HEK293 (cell line): ENCODE measurements around the gene RGS12.

Experiments
- TF ChIP-seq, protein P1 (sequence below): fragments of 450-650 bp; formaldehyde crosslinking; IDR thresholded peaks from 2 replicates; pipeline ENCODE4 v1.5.1; 2016; ENCODE audit warnings: missing biosample characterization, missing genetic modification characterization
- TF ChIP-seq, protein P2 (sequence below): fragments of 450-650 bp; formaldehyde crosslinking; IDR thresholded peaks from 2 replicates; pipeline ENCODE4 v1.5.1; 2016; ENCODE audit warnings: missing biosample characterization, missing genetic modification characterization
- TF ChIP-seq, protein P3 (sequence below): fragments of 450-650 bp; formaldehyde crosslinking; IDR thresholded peaks from 2 replicates; pipeline ENCODE4 v1.5.1; 2016; ENCODE audit warnings: missing biosample characterization, missing genetic modification characterization

DNA sequence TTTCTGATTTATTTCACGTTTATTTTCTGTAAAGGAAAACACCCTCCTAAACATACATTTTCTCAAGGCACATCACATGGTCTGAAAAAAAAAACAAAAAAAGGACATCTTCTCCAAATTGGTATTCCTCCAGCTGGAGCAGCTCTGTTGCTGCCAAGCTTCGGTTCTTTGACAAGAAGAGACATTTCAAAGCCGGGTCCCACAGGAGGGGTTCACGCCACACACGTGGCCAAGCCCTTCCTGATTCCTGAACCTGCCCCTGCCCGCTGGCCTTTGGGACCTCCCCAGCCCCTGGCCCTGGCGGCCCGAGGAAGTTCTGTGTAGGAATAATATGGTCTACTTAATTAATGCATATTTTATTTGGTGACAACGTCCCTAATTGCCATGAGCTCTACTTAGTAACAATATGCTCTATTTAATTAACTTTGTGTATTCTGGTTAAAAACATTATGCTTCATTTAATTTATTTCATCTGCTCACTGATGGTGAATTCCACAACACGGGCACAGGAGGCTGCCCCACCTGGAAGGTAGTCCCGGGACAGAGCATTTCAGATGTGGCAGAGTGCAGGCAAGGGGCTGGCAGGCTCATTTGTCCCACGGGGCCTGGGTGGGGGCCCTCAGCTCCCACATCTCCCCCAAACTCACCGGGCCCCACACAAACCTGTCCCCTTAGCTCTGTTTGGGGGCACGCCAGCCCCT, 5.4 kb upstream of the RGS12 start:
- TF ChIP-seq, protein P1, sequence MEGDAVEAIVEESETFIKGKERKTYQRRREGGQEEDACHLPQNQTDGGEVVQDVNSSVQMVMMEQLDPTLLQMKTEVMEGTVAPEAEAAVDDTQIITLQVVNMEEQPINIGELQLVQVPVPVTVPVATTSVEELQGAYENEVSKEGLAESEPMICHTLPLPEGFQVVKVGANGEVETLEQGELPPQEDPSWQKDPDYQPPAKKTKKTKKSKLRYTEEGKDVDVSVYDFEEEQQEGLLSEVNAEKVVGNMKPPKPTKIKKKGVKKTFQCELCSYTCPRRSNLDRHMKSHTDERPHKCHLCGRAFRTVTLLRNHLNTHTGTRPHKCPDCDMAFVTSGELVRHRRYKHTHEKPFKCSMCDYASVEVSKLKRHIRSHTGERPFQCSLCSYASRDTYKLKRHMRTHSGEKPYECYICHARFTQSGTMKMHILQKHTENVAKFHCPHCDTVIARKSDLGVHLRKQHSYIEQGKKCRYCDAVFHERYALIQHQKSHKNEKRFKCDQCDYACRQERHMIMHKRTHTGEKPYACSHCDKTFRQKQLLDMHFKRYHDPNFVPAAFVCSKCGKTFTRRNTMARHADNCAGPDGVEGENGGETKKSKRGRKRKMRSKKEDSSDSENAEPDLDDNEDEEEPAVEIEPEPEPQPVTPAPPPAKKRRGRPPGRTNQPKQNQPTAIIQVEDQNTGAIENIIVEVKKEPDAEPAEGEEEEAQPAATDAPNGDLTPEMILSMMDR (tag by site-specific recombination): no peak
- TF ChIP-seq, protein P2, sequence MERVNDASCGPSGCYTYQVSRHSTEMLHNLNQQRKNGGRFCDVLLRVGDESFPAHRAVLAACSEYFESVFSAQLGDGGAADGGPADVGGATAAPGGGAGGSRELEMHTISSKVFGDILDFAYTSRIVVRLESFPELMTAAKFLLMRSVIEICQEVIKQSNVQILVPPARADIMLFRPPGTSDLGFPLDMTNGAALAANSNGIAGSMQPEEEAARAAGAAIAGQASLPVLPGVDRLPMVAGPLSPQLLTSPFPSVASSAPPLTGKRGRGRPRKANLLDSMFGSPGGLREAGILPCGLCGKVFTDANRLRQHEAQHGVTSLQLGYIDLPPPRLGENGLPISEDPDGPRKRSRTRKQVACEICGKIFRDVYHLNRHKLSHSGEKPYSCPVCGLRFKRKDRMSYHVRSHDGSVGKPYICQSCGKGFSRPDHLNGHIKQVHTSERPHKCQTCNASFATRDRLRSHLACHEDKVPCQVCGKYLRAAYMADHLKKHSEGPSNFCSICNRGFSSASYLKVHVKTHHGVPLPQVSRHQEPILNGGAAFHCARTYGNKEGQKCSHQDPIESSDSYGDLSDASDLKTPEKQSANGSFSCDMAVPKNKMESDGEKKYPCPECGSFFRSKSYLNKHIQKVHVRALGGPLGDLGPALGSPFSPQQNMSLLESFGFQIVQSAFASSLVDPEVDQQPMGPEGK (tag by site-specific recombination): no peak
- TF ChIP-seq, protein P3, sequence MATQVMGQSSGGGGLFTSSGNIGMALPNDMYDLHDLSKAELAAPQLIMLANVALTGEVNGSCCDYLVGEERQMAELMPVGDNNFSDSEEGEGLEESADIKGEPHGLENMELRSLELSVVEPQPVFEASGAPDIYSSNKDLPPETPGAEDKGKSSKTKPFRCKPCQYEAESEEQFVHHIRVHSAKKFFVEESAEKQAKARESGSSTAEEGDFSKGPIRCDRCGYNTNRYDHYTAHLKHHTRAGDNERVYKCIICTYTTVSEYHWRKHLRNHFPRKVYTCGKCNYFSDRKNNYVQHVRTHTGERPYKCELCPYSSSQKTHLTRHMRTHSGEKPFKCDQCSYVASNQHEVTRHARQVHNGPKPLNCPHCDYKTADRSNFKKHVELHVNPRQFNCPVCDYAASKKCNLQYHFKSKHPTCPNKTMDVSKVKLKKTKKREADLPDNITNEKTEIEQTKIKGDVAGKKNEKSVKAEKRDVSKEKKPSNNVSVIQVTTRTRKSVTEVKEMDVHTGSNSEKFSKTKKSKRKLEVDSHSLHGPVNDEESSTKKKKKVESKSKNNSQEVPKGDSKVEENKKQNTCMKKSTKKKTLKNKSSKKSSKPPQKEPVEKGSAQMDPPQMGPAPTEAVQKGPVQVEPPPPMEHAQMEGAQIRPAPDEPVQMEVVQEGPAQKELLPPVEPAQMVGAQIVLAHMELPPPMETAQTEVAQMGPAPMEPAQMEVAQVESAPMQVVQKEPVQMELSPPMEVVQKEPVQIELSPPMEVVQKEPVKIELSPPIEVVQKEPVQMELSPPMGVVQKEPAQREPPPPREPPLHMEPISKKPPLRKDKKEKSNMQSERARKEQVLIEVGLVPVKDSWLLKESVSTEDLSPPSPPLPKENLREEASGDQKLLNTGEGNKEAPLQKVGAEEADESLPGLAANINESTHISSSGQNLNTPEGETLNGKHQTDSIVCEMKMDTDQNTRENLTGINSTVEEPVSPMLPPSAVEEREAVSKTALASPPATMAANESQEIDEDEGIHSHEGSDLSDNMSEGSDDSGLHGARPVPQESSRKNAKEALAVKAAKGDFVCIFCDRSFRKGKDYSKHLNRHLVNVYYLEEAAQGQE (tag by site-specific recombination): no peak
